T follicular helper cell (primary cell): ENCODE results near the gene FAM13B.
A peak's percentile ranks its signal among the peaks of the same experiment; 100 is the strongest.
"Not testable (repeated sequence)": the region's sequence is repeated elsewhere in the genome, so short reads cannot be mapped to it uniquely, and the experiment has no call there.

ENCODE experiments used
- DNase-seq: peaks from one replicate; pipeline ENCODE4 v3.0.0-alpha.2; 2020; ENCODE audit warnings: low read depth

Gene FAM13B

GRCh38 chr5:138035605-138036537, 3.0 kb upstream of the FAM13B start:
- peak; percentile 42 for DNase-seq

- DNase-seq: no peak
These were observed 1.0 kb upstream of the FAM13B start for GRCh38 chr5:138033907-138034306.

- no peak for DNase-seq
These were observed 518 bp upstream of the FAM13B start for GRCh38 chr5:138033386-138033808.

- peak; percentile 33 for DNase-seq
These were observed 779 bp downstream of the FAM13B start for GRCh38 chr5:138032028-138032571.

- no peak for DNase-seq
These were observed 2.9 kb downstream of the FAM13B start for GRCh38 chr5:138029944-138030343.

- DNase-seq: no peak
These were observed 3.4 kb downstream of the FAM13B start for GRCh38 chr5:138029501-138029900.

GRCh38 chr5:138028971-138029365, 3.9 kb downstream of the FAM13B start:
- DNase-seq: no peak

GRCh38 chr5:138028262-138028970, 4.5 kb downstream of the FAM13B start:
- DNase-seq: not testable (repeated sequence)

- DNase-seq: not testable (repeated sequence)
These were observed 6.1 kb downstream of the FAM13B start for GRCh38 chr5:138026793-138027192.

- no peak for DNase-seq
These were observed 7.6 kb downstream of the FAM13B start for GRCh38 chr5:138025285-138025684.

- no peak for DNase-seq
These were observed 8.8 kb downstream of the FAM13B start for GRCh38 chr5:138024117-138024516.

- DNase-seq: no peak
These were observed 10.0 kb downstream of the FAM13B start for GRCh38 chr5:138022912-138023311.

GRCh38 chr5:138021771-138022170, 11.1 kb downstream of the FAM13B start:
- no peak for DNase-seq

- no peak for DNase-seq
These were observed 14.0 kb downstream of the FAM13B start for GRCh38 chr5:138018849-138019248.

- DNase-seq: no peak
These were observed 17.0 kb downstream of the FAM13B start for GRCh38 chr5:138015916-138016315.

GRCh38 chr5:138011991-138012390, 20.9 kb downstream of the FAM13B start:
- DNase-seq: no peak

GRCh38 chr5:138000102-138000723, 32.7 kb downstream of the FAM13B start:
- no peak for DNase-seq

- no peak for DNase-seq
These were observed 35.1 kb downstream of the FAM13B start for GRCh38 chr5:137997726-137998213.

GRCh38 chr5:137995749-137996128, 37.1 kb downstream of the FAM13B start:
- DNase-seq: no peak

- DNase-seq: no peak
These were observed 37.7 kb downstream of the FAM13B start for GRCh38 chr5:137995077-137995748.

GRCh38 chr5:137994556-137994955, 38.3 kb downstream of the FAM13B start:
- DNase-seq: no peak

- DNase-seq: no peak
These were observed 43.5 kb downstream of the FAM13B start for GRCh38 chr5:137989419-137989818.
